HG03342 (cell line): ENCODE results near the gene ETV3L.
"Not testable (repeated sequence)": the region's sequence is repeated elsewhere in the genome, so short reads cannot be mapped to it uniquely, and the experiment has no call there.

Experiments used
- ATAC-seq: cut with Tn5 transposase; IDR thresholded peaks from one replicate; pipeline ENCODE4 v1.9.1; 2021; ENCODE audit warnings: mild to moderate bottlenecking, moderate library complexity; ENCODE audit not compliant: unreplicated experiment

The ETV3L gene

DNA sequence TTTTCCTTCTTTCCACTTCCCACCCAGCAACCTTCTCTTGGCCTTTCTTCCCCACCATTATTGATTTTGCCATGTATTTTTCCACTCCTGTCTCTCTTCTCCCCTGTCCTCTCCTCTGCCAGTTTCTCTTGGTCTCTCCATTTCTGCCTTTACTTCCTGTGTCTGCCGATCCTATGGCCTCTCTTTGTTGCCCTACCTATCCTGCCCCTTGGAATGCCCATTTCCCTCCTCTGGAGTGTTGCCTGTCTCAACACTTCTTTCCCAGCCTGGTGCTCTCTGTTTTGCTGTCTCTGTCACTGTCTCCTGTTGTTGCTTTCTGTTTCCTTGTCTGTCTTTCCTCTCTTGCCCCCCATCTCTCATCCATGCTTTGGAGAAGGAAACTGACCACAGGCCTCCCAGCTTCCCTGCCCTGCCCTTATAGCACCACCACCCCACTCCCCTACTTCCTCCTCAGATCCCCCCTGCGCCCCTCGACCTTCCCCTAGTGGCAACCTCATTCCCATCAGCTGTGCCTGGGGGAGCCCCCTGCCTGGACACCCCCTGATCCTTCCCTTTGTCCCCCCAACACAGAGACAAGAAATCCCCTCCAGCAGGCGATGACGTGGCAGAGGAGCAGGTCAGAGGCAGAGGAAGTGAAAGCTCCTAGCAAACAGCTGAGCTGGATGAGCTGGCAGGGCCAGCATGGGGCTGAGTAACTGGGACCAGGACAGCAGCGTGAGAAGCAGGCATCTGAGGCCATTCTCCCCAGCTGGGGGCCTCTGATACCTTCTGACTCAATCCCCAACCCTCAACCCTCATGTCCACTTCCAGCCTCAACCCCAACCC is 6.6 kb upstream of the ETV3L start:
- peak; percentile 89 for ATAC-seq

DNA sequence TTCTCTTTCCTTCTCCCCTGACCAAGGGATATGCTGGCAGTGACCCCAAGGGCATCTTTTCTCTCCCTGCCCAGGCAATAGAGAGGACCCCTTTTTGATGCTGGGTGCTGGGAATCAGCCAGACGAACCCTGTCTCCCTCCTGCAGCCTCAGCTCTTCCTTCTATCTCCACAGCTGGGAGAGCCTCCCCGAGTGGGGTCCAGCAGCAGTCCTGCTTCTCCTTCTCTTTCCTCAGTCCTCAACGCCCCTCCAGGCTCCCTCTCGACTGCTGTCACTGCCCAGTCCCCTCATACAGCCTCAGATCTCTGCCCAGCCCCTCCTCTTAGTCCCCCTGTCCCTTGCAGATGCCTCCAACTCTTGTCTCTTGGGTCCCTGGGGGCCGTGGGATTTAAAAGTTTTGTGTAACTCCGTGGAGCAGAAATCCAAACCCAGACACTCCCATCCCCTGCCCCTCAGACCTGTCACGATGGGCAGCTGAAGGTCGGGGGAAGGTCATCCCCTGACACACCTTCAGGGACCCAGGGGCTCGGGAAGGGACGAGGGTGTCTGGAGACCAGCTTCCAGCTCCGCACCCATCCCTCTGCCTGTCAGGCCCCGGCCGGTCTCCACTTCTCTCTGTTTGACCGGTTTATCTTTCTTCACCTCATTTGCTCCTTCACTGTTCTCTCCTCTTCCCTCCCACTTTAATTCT is 5.8 kb upstream of the ETV3L start:
- ATAC-seq: no peak

DNA sequence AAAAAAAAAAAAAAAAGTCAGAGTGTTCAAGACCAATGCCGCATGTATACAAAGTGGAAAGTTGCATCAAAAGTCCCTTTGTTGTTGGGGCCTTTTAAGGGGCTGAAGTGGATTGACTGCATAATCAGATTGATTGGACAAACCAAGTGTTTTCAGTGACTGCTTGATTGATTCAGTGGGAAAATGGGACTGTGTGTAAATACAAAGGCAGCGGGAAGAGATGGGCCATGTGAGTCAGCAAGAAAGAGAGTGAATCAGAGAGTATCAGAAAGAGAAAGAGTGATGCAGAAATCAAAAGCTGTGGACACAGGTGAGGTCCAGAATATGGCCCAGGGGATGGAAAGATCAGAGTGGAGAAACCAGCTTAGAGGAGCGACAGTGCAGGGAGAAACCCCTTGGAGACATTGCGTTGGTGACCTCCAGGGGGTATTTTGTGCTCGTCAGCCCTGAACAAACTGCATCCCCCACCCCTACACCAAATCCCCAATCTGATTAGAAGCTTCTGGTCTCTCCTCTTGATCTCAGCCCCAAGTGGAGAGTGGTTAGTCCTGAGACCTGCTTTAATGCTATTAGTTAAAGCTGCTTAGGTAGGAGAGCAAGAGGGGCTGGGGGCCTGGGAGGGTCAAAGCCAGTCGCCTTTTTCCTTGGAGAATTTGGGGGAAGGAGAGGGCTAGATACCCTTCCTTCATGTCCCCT is 5.1 kb upstream of the ETV3L start:
- no peak for ATAC-seq

DNA sequence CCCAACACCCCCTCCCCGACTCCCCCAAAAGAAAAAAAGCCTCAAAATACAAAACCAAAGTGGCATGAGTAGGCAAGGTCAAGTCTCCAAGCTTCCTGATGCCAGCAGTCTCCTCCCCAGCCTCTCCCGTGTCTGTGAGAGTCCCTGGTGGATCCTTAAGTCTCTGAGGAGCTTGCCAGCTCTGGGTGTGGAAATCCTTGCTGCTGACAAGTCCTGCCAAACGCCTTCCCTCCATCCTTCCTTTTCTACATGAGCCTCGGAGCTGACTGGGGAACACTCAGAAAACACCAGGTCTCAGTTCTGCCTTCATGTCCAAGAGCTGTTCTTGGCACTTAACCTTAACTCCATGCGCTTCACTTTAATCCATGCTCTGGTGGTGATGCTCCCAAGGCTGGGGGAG is 3.7 kb upstream of the ETV3L start:
- no peak for ATAC-seq

DNA sequence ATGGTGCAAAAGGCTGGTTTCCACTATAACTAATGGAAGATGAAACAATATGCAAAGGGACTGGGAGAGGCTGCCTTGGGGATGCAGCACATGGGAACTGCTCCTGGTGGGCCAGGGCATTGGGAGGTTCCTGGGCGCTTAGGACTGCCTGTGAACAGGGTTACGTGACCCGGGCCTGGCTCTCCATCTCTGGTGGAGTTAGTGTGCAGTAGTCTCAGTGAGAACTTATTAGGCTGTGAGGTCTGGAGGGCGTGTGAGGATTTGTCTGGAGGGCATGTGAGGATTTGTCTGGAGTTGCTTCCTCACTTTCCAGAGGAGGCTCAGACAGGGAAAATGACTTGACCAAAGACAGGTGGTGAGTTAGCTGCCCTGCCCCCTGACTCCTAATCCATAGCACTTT is 1.5 kb upstream of the ETV3L start:
- ATAC-seq: no peak

DNA sequence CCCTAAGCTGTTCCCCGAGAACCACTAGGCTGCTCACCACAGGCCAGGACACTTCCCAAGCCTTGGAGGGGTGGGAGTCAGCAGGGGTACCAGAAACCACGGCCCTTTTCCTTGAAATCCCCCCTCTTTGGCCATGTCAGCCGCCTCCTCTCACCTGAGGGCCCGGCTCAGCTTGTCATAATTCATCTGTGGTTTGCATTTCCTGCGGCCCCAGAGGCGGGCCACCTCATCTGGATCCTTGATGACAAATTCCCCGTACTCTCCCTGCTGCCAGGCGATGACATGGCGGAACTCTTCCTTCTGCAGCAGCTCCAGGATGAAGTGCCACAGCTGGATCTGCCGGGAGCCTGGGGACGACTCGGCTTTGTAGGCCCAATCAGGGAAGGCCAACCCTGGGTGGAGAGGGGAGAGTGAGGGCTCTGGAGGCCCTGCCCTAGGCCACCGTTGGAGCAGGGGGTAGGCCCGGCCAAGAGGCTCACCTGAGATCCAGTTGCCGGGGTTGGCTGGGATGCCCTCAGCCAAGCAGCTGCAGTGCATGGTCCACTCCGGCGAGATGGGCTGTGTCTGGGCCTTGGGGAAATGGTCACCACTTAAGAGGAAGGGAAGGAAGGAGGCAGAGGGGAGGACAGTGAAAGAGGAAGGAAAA is 498 bp downstream of the ETV3L start:
- ATAC-seq: not testable (repeated sequence)

DNA sequence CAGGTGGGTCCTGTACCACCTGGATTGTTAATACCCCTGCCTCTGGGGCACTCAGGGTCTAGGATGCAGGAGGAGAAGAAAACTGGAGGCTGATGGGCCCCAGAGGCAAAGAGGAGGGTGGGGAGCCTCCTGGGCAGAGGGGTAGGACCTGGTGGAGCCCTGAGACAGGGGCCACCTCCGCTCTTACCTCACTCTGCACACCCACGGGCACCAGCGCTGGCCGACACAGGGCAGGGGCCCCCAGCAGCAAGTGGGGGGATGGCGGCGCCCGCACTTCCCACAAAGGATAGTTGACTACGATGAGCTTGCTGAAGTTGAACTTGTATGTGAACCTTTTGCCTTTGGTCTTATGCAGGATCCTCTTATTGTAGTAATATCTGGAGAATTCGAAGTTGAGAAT is 1.1 kb downstream of the ETV3L start:
- ATAC-seq: no peak

DNA sequence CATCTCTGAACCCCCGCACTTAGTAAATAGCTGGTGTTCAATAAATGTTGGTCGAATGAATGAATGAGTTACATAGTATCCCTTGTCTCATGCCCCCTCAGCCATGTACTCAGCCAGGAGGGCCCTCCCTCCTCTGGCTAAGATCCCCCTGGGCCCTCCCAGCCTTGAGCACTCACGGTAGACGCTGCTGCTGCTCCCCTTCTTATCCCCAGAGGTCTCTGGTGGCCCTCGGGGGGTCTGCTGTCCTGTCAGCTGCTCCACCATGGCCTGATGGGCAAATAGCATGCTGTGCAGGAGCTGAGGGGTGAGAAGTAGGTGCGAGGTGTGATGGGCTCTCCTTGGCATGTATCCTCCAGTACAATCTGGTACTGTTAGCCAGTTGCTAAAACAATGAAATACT is 1.9 kb downstream of the ETV3L start:
- no peak for ATAC-seq

DNA sequence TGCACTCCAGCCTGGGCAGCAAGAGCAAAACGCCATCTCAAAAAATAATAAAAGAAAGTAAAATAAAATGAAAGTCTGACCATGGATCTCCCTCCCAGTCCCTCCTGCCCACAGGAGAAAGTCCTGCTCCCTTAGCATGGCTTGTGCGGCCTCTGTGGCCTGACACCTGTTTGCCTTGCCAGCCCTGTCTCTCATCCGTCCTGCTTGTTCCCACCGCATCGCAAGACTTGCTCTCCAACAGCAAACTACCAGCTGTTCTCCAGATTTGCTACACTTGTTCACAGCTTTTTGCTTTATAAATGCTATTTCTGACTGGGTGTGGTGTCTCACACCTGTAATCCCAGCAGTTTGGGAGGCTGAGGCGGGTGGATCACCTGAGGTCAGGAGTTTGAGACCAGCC is 2.7 kb downstream of the ETV3L start:
- ATAC-seq: no peak

DNA sequence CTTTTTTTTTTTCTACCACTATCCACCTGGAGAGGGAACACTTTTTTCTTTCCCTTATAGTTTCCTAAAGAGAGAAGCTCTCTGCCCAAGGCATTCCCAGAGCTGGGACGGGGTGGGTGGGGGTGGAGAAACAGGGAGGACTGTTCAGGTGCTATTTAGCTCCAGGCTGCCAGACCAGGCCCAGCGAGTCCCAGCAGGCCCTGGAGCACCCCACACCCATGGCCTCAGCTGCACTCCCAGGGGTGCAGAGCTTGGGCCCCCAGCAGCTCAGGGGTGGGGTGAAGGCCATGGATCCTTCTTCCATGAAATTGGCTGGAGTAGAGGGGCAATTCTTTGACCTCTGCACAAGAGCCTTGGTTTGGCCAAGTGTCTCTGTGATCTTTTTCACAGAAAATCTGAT is 4.1 kb downstream of the ETV3L start:
- ATAC-seq: no peak

DNA sequence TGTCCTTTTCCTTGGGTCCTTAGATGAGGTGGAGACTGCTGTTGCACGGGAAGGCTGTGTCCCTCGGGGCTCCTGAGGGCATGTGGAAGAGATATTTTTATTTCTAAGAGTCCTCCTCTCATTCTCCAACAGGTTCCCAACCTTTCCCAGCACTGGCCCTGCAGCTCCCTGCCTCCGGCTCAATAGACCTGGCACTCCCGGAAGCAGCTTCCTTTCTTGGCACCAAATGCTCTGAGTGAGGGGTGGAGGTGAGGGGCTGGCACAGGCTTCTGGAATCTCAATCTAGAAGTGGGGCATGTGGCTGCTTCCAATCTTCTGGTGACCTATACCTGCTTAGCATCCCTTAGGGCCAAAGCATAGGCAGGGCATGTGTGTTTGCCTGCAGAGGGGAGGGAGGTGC is 4.5 kb downstream of the ETV3L start:
- no peak for ATAC-seq

DNA sequence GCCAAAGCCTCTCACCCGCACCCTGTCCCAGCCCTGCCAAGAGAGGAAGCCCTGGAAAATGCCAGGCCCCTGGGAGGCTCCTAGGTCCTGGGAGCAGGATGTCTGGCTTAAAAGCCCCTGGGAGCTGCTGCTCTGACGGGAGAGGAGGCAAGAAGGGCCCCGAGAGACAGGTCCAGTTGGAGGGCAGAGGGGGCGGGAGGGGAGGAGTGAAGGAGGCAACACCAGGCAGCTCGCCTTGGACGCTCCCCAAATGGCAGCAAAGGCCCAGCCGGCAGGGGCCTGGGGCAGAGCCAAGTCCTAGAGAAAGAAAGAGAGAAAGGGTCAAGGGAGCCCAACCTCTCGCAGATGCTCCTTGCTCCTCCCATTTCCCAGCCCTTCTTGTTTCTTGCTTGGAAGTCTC is 6.8 kb downstream of the ETV3L start:
- no peak for ATAC-seq

DNA sequence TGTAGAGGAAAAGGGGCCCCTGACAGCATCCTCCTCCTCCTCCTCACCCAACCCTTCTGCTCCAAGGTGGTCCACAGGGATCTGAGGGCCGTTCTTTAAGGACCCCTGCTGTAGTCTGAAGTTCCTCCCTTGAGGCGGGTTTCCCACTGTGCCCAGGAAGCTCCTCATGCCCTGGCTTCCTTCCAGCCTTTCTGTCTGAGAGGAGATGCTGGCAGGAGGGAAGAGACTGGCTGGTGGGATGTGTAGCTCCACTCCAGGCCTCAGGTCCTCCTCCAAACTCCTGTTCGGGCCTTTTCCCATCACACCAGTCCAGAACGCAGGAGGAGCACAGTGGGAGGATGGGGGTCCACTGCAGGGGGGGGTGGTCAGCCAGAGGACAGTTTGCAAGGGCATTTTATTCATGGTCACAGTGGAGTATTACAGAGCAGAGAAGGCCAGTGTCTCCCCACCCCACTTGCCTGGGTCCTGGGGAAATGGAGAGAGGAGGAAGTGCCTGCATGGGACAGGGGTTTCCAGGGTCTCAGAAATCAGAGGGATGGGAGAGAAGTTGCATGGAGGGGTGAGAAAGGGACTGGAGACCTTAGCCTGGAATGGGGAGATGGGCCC is 7.8 kb downstream of the ETV3L start:
- no peak for ATAC-seq

DNA sequence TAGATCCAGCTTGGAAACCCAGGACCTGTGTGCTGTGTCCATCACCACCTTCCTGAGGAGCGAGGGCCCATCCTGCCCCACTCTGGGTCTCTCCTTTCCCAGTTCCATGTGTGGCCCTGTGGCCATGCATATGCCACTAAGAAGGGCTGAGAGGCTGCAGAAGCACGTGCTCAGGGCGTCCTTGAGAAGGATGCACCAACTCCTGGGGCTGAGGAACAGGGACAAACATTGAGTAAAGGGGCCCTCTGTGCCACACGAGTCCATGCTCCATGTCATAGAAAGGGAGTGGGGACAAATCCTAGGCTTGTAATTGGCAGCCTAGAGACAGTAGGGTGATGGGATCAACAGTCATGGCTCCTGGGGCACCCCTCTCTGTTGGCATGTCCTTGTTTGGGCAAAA is 8.4 kb downstream of the ETV3L start:
- no peak for ATAC-seq

DNA sequence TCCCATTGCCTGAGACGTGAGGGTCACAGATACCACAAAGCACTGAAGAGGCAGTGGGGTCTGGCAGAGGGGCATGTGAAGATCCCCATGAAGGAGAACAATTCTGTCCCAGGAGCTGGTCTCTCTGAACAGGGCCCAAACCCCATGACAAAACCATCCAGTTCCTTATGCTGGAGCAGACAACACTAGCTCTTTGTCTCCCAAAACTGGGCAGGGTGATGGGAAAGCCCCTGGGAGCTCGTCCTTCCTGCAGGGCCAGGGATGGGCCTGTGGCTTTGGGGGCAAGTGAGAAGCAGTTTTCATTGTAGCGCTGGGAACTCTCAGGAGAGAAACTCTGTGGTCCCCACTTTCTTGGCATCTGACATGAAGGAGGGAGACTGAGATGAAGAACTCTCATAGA is 8.8 kb downstream of the ETV3L start:
- no peak for ATAC-seq

DNA sequence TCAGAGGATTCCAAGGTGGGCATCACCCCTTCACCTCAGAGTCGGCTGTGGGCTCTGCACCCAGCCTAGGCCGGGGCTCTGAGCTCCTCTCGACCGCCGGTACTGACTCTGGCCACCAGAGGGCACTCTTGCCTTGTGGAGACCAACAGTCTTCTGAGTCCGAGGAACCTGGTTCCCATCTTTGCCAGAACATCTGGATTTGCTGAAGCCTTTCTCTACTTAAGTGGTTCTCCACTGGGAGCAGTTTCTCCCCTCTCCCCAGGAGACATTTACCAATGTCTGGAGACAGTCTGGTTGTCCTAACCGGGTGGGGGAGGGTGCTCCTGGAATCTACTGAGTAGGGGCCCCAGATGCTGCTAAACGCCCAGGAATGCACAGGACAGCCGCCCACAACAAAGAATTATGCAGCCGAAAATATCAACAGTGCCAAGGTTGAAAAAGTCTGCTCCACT is 9.4 kb downstream of the ETV3L start:
- no peak for ATAC-seq

DNA sequence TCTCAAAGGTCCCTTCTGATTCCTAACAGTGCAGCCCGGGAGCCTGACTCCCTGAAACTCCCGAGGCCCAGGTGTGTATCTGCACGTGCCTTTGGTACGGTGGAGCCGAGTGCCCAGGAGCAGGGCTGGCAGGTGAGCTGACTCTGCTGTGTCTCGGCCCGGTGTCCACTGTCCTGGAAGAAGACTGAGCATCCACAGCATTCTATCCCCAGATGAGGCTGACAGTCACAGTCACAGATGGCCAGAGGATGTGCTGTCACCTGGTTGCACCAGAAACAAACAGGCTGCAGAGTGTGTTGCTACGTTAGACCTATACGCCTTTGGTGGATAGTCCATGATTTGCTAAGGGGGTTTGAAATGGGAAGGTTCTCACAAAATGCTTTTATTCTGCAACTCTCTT is 9.8 kb downstream of the ETV3L start:
- no peak for ATAC-seq

DNA sequence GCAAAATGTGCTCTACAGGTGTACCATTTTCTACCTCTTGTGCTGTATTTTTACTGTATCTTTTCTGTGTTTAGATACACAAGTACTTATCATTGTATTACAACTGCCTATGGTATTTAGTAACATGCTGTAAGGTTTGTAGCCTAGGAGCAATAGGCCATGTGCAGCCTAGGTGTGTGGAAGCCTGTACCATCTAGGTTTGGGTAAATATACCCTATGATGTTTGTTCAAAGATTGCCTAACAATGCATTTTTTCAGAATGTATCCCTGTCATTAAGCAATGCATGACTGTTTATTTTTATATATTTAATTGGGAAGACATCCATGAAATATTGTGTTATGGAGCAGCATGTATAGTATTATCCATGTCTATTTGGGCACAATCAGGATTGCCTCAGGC is 11.0 kb downstream of the ETV3L start:
- ATAC-seq: no peak

DNA sequence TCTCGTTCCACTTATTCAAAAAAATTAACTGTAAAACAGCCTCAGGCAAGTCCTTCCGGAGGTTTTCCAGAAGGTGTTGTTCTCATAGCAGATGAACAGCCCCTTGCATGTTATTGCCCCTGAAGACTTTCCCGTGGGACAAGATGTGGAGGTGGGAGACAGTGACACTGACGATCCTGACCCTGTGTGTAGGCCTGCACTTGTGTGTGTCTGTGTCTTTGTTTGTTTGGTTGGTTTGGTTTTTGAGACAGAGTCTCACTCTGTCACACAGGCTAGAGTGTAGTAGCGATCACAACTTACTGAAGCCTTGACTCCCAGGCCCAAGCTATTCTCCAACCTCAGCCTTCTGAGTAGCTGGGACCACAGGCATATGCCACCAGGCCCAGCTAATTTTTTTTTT is 12.6 kb downstream of the ETV3L start:
- no peak for ATAC-seq

DNA sequence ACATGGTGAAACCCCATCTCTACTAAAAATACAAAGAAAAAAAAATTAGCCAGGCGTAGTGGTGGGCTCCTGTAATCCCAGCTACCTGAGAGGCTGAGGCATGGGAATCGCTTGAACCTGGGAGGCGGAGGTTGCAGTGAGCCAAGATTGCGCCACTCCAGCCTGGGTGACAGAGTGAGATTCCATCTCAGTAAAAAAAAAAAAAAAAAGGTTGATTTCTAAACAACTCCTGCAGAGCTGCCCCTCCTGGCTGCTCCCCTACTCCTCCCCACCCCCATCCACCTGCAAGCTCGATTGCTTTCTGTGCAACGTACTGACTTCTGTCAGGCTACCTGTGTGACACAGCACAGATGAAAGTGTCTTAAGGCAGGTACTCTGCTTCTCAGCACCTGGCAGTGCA is 13.3 kb downstream of the ETV3L start:
- ATAC-seq: no peak

DNA sequence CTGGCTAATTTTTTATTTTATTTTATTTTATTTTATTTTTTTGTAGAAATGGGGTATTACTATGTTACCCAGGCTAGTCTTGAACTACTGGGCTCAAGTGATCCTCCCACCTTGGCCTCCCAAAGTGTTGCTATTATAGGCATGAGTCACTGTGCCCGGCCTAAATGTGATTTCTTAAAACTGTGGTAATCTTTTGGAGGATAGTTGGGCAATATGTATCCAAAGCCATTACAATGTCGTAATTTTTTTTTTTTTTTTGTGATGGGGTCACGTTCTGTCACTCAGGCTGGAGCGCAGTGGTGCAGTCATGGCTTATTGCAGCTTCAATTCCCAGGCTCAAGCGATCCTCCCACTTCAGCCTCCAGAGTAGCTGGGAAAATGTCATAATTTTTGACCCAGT is 14.2 kb downstream of the ETV3L start:
- ATAC-seq: no peak
